HG03095 (cell line): ENCODE measurements around the gene MGAT5B.

Experiments used
- ATAC-seq: cut with Tn5 transposase; IDR thresholded peaks from one replicate; pipeline ENCODE4 v1.9.1; 2021; ENCODE audit warnings: moderate library complexity; ENCODE audit not compliant: unreplicated experiment

MGAT5B gene

GRCh38 chr17:76903631-76904030 is 35.4 kb downstream of the MGAT5B start:
- no peak for ATAC-seq

GRCh38 chr17:76904116-76904515 is 35.9 kb downstream of the MGAT5B start:
- no peak for ATAC-seq

- no peak for ATAC-seq
Observed at GRCh38 chr17:76905036-76905435, 36.8 kb downstream of the MGAT5B start.

GRCh38 chr17:76905836-76906235 is 37.6 kb downstream of the MGAT5B start:
- ATAC-seq, result no peak

GRCh38 chr17:76906463-76906862 is 38.3 kb downstream of the MGAT5B start:
- ATAC-seq, result no peak

- ATAC-seq, result no peak
Observed at GRCh38 chr17:76907352-76907751, 39.1 kb downstream of the MGAT5B start.

GRCh38 chr17:76909971-76910760 is 42.0 kb downstream of the MGAT5B start:
- no peak for ATAC-seq

- no peak for ATAC-seq
Observed at GRCh38 chr17:76911299-76912017, 43.3 kb downstream of the MGAT5B start.

GRCh38 chr17:76912421-76913164 is 44.4 kb downstream of the MGAT5B start:
- no peak for ATAC-seq

GRCh38 chr17:76914937-76915336 is 46.7 kb downstream of the MGAT5B start:
- ATAC-seq, result no peak

- no peak for ATAC-seq
Observed at GRCh38 chr17:76915840-76916510, 47.8 kb downstream of the MGAT5B start.

- no peak for ATAC-seq
Observed at GRCh38 chr17:76917829-76918228, 49.6 kb downstream of the MGAT5B start.

- ATAC-seq, result no peak
Observed at GRCh38 chr17:76918811-76919210, 50.6 kb downstream of the MGAT5B start.

- no peak for ATAC-seq
Observed at GRCh38 chr17:76920364-76921139, 52.3 kb downstream of the MGAT5B start.

- no peak for ATAC-seq
Observed at GRCh38 chr17:76921340-76922036, 53.3 kb downstream of the MGAT5B start.

- no peak for ATAC-seq
Observed at GRCh38 chr17:76922084-76922483, 53.9 kb downstream of the MGAT5B start.

- no peak for ATAC-seq
Observed at GRCh38 chr17:76922967-76923366, 54.8 kb downstream of the MGAT5B start.

GRCh38 chr17:76923491-76923890 is 55.3 kb downstream of the MGAT5B start:
- no peak for ATAC-seq
